ENCODE results near the gene INHBB.
"Not testable (repeated sequence)": the region's sequence is repeated elsewhere in the genome, so short reads cannot be mapped to it uniquely, and the experiment has no call there.

Gene INHBB

DNA sequence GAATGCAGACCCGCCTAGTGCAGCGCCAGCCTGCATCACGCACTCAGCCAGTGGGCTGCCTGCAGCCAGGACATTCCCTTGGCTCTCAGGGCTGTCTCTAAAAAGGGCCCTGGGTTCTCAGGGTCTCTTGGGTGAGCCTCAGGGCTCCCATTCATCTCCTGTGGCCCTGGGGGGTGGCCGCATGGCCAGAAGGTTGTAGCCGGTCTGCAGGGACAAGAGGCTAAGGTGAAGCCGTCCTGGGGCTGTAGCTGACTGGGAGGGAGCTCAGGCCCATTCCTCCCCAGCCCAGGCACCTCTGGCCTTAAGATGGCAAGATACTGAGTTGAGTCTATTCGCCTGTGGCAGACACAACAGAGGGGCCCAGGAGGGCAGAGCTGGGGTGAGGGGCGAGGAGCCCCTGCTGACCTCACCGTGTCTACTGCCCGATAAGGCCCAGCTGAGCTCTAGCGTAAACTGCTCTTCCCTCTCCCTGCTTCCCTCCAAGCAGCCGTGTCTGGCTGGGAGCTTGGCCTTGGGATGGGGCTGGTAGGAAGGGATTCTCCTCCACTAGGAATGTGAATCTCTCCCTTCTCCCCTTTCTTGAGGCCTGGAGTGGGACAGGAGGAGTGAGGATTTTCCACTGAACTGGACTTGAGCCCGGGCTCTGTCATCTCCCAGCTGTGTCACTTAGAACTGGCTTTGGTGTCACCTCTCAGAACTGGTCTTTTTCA lies 37.9 kb downstream of the INHBB start:
- no peak for DNase-seq (ENCODE audit: low spot score in 2 of 2)
- Mint-ChIP-seq H3K4me3 (no peak overlapping the region), H3K4me1 (no peaks in the 10 kb centered on the region), H3K36me3 (ENCODE audit: insufficient read depth) (no peaks in the 10 kb centered on the region), H3K27ac (ENCODE audit: low read depth) (no peak overlapping the region), H3K9me3 (no peaks in the 10 kb centered on the region), H3K27me3 (peaks cover 11% of the 10 kb centered on the region)
- ATAC-seq (replicated peaks; ENCODE audit: extremely low read depth, poor library complexity, severe bottlenecking) = no peak

DNA sequence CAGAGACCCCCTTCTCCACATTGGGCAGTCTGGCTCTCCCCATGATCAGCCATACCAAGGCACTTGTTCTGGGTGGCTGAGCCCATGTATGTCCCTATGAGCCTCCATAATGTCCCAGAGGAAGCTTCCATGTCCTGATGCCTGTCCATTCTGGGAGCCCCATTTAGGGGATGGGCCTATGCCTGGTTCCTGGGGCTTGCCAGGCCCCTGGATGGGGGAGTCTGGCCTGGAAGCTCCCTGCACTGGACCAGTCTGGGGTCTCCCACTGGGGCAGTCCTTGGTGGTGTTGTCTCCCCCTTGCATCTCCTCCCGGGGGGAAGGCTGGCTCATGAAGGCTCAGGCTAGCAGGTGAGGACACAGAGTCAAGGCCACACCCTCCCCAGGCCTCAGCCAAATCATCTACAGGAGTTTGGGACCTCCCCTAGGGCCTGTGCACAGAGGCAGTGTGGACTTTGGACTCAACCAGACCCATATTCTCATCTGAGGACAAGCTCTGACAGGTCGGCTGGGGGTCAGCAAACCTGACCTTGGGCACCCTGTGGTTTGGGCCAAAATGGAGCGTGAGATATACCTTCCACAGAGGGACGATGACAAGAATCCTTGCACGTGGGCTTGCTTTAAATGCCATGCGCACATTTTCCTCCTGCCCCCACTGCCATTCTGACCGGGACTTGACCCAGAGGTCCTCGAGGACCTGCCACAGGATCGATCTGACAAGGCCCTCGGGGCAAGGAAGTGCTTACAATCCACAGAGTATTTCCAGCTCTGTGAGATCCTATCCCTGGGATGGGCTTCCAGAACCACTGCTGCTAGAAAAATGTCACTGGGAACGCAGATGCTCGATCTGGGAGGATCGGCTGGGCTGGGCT lies 38.8 kb downstream of the INHBB start:
- H3K27ac Mint-ChIP-seq (ENCODE audit: low read depth) = no peak overlapping the region
- no peak for DNase-seq (ENCODE audit: low spot score in 2 of 2)

DNA sequence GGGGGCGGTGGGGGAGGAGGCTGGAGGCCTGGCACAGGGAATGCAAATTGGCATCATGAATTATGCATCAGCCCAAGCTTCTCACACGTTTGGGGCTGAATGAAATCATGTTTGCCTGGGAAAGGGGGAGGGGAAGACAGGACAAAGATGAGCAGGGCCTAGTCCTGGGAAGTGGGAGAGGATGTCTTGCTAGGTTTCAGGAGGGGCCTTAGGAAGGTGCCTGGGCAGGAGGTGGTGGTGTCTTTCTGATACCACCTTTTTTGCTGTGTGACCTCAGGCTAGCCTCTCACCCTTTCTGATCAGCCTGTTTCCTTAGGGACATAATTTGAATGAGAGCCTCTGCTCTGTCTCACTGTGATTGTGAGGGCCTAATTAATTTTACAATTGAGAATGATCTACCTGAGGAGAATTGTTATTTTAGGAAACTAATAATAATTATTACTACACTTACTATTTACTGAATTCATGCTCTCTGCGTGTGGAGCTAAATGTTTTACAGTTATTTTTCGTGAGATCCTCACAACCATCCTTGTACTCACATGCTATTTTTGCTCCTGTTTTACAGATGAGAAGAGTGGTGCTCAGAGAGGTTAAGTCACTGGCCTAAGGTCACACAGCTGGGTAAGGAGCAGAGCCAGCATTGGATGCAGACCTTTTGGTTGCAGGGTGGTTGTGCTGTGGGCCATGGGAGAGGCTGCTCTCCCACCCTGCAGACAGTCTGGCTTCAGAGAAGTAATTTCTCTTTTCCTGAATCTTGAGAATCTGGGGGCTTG lies 39.6 kb downstream of the INHBB start:
- DNase-seq (ENCODE audit: low spot score in 2 of 2) (no peak), ATAC-seq (replicated peaks; ENCODE audit: extremely low read depth, poor library complexity, severe bottlenecking) (no peak)
- Mint-ChIP-seq H3K27ac (ENCODE audit: low read depth) (no peak overlapping the region), H3K27me3 (peaks cover 11% of the 10 kb centered on the region), H3K4me3 (no peak overlapping the region), H3K36me3 (ENCODE audit: insufficient read depth) (no peaks in the 10 kb centered on the region), H3K4me1 (no peaks in the 10 kb centered on the region), H3K9me3 (no peaks in the 10 kb centered on the region)

More for the DNA sequence above, 38.8 kb downstream of the INHBB start:
- Mint-ChIP-seq H3K4me1 (no peaks in the 10 kb centered on the region), H3K27me3 (peaks cover 11% of the 10 kb centered on the region), H3K4me3 (no peak overlapping the region), H3K36me3 (ENCODE audit: insufficient read depth) (no peaks in the 10 kb centered on the region), H3K9me3 (no peaks in the 10 kb centered on the region)
- no peak for ATAC-seq (replicated peaks; ENCODE audit: extremely low read depth, poor library complexity, severe bottlenecking)

DNA sequence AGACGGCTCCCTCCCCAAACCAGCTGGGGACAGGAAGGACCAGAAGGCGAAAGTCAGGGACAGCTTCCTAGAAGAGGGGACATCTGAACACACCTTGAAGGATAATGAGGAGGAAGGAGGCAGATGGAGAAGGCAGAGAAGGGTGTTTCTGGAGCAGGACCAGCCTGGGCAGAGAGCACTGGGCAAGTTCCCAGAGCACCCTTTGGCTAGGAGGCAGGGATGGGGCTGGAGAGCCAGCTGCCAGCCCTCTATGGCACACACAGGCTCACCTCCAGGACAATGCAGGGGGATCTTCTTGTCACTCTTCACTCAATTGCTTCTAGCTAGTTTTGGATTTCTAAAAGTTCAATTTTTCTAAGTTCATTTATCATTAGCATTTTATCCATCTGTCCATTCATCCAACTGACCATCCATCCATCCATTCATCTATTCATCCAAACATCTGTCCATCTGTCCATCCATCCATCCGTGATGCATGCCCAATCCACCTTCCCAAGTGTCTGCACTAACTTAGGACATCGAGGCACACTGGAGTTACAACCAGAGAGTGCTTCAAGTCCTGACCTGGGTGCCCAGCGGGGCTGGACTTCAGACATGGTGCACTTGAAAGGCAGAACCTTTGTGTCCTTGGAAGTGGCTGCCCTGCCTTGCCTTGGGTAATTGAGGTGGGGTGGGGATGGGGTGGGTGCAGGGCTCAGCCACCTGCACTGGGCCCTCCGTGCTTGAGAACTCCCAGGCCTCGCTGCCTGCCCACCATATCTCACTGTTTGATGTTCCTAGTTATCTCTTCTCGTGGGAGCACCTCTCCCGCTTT lies 42.5 kb downstream of the INHBB start:
- H3K4me1 Mint-ChIP-seq = no peaks in the 10 kb centered on the region
- H3K27ac Mint-ChIP-seq (ENCODE audit: low read depth) = no peak overlapping the region
- DNase-seq (ENCODE audit: low spot score in 2 of 2) = no peak
- ATAC-seq (replicated peaks; ENCODE audit: extremely low read depth, poor library complexity, severe bottlenecking) = no peak
- H3K9me3 Mint-ChIP-seq = no peaks in the 10 kb centered on the region
- no peak overlapping the region for H3K4me3 Mint-ChIP-seq
- H3K36me3 Mint-ChIP-seq (ENCODE audit: insufficient read depth) = no peaks in the 10 kb centered on the region
- H3K27me3 Mint-ChIP-seq = peaks cover 11% of the 10 kb centered on the region

DNA sequence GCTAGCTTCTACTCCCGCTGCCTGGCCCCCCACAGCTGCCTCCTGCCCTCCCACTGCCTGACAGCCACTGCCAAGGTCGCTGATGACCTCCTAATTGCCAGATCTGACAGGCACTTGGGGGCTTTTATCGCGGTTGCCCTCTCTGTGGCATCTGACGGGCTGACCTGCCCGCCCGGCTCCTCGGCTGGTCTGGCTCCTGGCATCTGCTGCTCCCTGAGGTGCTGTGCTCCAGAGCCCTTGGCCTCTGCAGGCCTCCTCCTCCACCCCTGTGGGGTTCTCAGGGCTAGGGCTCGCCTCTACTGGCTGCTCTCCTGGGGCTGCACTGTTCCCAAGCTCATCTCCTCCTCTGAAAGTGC lies 43.1 kb downstream of the INHBB start:
- DNase-seq (ENCODE audit: low spot score in 2 of 2) (no peak), ATAC-seq (replicated peaks; ENCODE audit: extremely low read depth, poor library complexity, severe bottlenecking) (no peak)
- Mint-ChIP-seq H3K27ac (ENCODE audit: low read depth) (no peak overlapping the region), H3K4me3 (no peak overlapping the region), H3K9me3 (no peaks in the 10 kb centered on the region), H3K27me3 (peaks cover 11% of the 10 kb centered on the region), H3K36me3 (ENCODE audit: insufficient read depth) (no peaks in the 10 kb centered on the region), H3K4me1 (no peaks in the 10 kb centered on the region)

DNA sequence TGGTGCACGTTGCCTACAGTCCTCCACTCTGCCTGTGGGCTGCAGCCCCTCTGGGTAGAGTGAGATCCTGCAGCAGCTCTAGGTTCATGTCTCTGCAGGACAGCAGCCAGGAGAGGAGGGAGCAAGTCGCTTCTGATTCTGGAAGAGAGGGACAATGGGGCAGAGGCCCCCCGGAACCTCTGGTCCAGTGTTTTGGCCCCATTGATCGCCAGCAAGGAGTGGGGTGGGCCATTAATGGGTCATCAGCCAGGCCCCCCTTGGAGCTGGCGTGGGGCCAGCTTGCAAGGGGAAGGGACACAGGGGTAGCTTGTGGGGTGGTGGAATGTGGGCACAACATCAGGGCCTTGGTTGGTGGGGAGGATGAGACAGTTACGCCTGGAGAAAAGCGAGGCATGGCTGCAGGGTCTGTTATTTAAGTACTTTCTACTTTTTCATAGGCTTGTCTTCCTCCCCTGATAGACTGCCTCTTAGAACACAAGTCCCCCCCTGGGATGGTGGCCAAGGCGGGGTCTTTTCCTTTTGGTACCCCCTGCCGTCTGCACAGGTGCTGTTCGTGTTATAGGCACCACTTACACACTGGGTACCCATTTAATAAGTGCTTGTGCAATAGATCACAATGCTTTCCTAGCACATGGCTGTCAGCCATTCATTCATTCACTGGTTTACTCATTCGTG lies 44.6 kb downstream of the INHBB start:
- no peak for ATAC-seq (replicated peaks; ENCODE audit: extremely low read depth, poor library complexity, severe bottlenecking)
- no peaks in the 10 kb centered on the region for H3K9me3 Mint-ChIP-seq
- peaks cover 18% of the 10 kb centered on the region for H3K27me3 Mint-ChIP-seq
- DNase-seq (ENCODE audit: low spot score in 2 of 2) = no peak
- no peaks in the 10 kb centered on the region for H3K36me3 Mint-ChIP-seq (ENCODE audit: insufficient read depth)
- no peak overlapping the region for H3K27ac Mint-ChIP-seq (ENCODE audit: low read depth)
- H3K4me1 Mint-ChIP-seq = no peaks in the 10 kb centered on the region
- H3K4me3 Mint-ChIP-seq = no peak overlapping the region

DNA sequence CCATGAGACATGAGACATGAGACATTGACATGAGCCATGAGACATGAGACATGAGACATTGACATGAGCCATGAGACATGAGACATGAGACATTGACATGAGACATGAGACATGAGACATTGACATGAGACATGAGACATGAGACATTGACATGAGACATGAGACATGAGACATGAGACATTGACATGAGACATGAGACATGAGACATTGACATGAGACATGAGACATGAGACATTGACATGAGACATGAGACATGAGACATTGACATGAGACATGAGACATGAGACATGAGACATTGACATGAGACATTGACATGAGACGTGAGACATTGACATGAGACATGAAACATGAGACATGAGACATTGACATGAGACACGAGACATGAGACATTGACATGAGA lies 45.4 kb downstream of the INHBB start:
- DNase-seq (ENCODE audit: low spot score in 2 of 2); H3K9me3 Mint-ChIP-seq; H3K4me1 Mint-ChIP-seq; ATAC-seq (replicated peaks; ENCODE audit: extremely low read depth, poor library complexity, severe bottlenecking); H3K4me3 Mint-ChIP-seq; H3K27ac Mint-ChIP-seq (ENCODE audit: low read depth); H3K36me3 Mint-ChIP-seq (ENCODE audit: insufficient read depth): not testable (repeated sequence)
- peaks cover 18% of the 10 kb centered on the region for H3K27me3 Mint-ChIP-seq

DNA sequence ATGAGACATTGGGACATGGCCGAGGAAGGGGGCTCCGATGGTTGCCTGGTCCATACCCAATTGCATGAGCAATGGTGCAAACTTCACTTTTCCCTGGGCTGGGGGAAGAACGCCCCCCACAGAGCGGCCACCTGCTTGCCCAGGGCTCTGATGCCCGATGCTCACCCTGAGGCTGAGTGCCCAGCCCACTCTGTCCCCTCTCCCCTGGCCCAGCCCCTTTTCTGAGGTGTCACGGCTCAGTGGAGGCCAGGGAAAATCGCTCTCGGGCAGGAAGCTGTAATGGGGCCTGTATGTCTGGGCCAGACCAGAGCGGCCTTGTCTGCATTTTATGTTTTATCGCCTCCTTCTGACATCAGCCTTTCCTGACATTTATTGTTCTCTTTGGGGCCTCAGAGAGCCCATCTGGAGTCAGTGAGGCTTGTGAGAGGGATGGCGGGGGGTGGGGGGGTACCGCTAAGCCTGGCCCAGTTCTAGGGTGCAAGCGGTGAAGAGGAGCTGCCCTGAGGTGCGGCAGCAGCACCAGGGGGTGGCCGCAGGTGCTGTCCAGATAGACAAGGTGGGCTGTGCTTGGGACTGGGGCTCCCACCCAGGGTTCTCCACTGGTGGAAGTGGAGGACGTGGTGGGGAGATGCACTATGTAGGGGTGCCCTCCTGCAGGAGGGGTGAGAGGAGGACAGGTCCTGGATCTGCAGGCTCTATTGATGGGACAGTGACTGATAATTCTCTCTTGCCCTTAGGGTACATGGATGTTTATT lies 46.2 kb downstream of the INHBB start:
- DNase-seq (ENCODE audit: low spot score in 2 of 2) (no peak), ATAC-seq (replicated peaks; ENCODE audit: extremely low read depth, poor library complexity, severe bottlenecking) (no peak)
- Mint-ChIP-seq H3K4me3 (no peak overlapping the region), H3K36me3 (ENCODE audit: insufficient read depth) (no peaks in the 10 kb centered on the region), H3K9me3 (no peaks in the 10 kb centered on the region), H3K27ac (ENCODE audit: low read depth) (no peak overlapping the region), H3K4me1 (no peaks in the 10 kb centered on the region), H3K27me3 (peaks cover 24% of the 10 kb centered on the region)

DNA sequence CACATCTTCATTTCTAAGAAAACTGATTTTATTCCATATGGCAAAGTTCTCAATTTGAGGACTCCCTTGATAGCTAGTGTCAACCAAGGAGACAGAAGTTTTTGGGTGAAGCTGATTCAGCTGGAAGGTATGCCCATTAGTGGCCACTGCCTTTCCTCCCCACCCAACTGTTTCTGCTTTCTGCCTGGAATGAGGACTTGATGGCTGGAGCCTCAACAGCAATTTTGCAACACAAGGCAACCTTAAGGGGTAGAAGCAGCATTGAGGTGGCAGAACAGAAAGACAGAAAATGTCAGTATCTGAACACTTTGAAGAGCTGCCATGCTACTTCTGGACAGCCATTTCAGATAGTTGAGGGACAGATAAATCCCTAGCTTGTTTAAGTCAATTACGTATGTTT lies 47.0 kb downstream of the INHBB start:
- Mint-ChIP-seq H3K9me3 (no peaks in the 10 kb centered on the region), H3K4me3 (no peak overlapping the region), H3K27ac (ENCODE audit: low read depth) (no peak overlapping the region), H3K4me1 (no peaks in the 10 kb centered on the region), H3K36me3 (ENCODE audit: insufficient read depth) (no peaks in the 10 kb centered on the region), H3K27me3 (peaks cover 32% of the 10 kb centered on the region)
- ATAC-seq (replicated peaks; ENCODE audit: extremely low read depth, poor library complexity, severe bottlenecking) = no peak
- DNase-seq (ENCODE audit: low spot score in 2 of 2) = no peak

DNA sequence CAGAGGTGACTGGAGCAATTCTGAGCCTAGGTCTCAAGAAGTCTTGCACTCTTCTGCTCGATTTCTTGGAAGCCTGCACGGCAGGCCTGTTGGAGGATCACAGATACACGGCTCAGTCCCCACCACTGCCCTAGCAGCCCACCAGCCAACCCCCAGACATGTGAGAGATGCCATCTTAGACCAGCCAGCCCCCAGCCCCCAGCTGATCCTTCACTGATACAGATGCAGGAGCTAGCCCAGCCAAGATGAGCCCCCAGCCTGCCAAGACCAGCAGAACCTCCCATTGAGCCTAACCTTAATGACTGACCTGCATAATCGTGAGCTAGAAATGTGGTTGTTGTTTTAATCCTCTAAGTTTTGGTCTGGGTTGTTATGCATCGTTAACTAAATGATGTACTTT lies 47.5 kb downstream of the INHBB start:
- Mint-ChIP-seq H3K36me3 (ENCODE audit: insufficient read depth) (no peaks in the 10 kb centered on the region), H3K9me3 (no peaks in the 10 kb centered on the region), H3K4me1 (no peaks in the 10 kb centered on the region), H3K27ac (ENCODE audit: low read depth) (no peak overlapping the region), H3K27me3 (peaks cover 38% of the 10 kb centered on the region), H3K4me3 (no peak overlapping the region)
- DNase-seq (ENCODE audit: low spot score in 2 of 2) (no peak), ATAC-seq (replicated peaks; ENCODE audit: extremely low read depth, poor library complexity, severe bottlenecking) (no peak)

DNA sequence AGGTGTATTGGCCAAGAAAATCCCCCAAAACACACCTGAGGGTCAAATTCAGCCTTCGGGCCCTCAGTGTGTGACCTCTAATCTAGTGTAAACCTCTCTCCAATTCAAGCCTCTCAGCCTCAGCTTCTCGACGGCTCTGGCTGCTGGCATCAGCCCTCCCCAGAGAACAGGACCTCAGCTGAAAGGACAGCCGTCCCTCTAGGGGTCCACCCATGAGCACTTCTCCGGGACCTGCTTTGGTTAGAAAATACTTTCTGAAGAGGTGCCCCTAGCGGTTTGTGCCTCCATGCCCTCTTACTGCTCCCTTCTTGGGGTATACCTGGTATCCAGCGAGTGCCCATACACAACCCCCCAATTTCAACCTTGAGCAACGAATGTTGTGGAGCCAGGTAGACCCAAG lies 48.8 kb downstream of the INHBB start:
- H3K9me3 Mint-ChIP-seq = no peaks in the 10 kb centered on the region
- no peak overlapping the region for H3K27ac Mint-ChIP-seq (ENCODE audit: low read depth)
- no peaks in the 10 kb centered on the region for H3K4me1 Mint-ChIP-seq
- H3K36me3 Mint-ChIP-seq (ENCODE audit: insufficient read depth) = no peaks in the 10 kb centered on the region
- peaks cover 31% of the 10 kb centered on the region for H3K27me3 Mint-ChIP-seq
- no peak for ATAC-seq (replicated peaks; ENCODE audit: extremely low read depth, poor library complexity, severe bottlenecking)
- no peak for DNase-seq (ENCODE audit: low spot score in 2 of 2)
- H3K4me3 Mint-ChIP-seq = no peak overlapping the region

All from central memory CD8-positive, alpha-beta T cell (primary cell).